NT2/D1 (cell line): ENCODE data around the gene ARHGAP8.

Experiments
- DNase-seq: peaks from one replicate; pipeline ENCODE4 v3.0.0-alpha.2; 2011; ENCODE audit warnings: low read depth, low spot score
- H3K27me3 ChIP-seq: 2 replicates; pipeline ENCODE4 v1.6.0; 2011; ENCODE audit warnings: mild to moderate bottlenecking; ENCODE audit not compliant: insufficient read length, insufficient read depth
- H3K36me3 ChIP-seq: 2 replicates; pipeline ENCODE4 v1.6.1; 2011; ENCODE audit warnings: mild to moderate bottlenecking, low read length, mixed read lengths; ENCODE audit not compliant: insufficient read depth, insufficient read length
- H3K4me1 ChIP-seq: 2 replicates; pipeline ENCODE4 v1.5.1; 2011; ENCODE audit not compliant: insufficient read depth, insufficient read length
- H3K4me3 ChIP-seq: 2 replicates; pipeline ENCODE4 v1.5.1; 2011; ENCODE audit warnings: low read depth; ENCODE audit not compliant: insufficient read length
- H3K9ac ChIP-seq: 2 replicates; pipeline ENCODE4 v1.6.0; 2011; ENCODE audit warnings: low read depth; ENCODE audit not compliant: insufficient read length
- H3K9me3 ChIP-seq: 2 replicates; pipeline ENCODE4 v1.5.1; 2011; ENCODE audit warnings: mild to moderate bottlenecking, low read length; ENCODE audit not compliant: insufficient read depth
- SUZ12 ChIP-seq: IDR thresholded peaks from 2 replicates; pipeline ENCODE4 v1.6.1; 2011; ENCODE audit not compliant: insufficient read length, insufficient read depth; ENCODE audit errors: extremely low read depth
- YY1 ChIP-seq: IDR thresholded peaks from 2 replicates; pipeline ENCODE4 v1.6.1; 2011; ENCODE audit not compliant: insufficient read length, insufficient read depth
- ZNF274 ChIP-seq: IDR thresholded peaks from 2 replicates; pipeline ENCODE4 v1.6.1; 2011; ENCODE audit warnings: mild to moderate bottlenecking, low read depth, low read length

ARHGAP8 gene

GRCh38 chr22:44819966-44820631 lies 67.7 kb downstream of the ARHGAP8 start:
- Histone ChIP-seq H3K9me3 (no peaks in the 10 kb centered on the region), H3K4me3 (no peak overlapping the region), H3K27me3 (no peaks in the 10 kb centered on the region), H3K9ac (peak overlapping the region; percentile 28), H3K4me1 (peaks cover 11% of the 10 kb centered on the region), H3K36me3 (no peaks in the 10 kb centered on the region)
- no peak for TF ChIP-seq YY1
- DNase-seq, result no peak

- Histone ChIP-seq H3K36me3 (no peaks in the 10 kb centered on the region), H3K4me3 (no peak overlapping the region), H3K9ac (no peak overlapping the region), H3K27me3 (no peaks in the 10 kb centered on the region), H3K4me1 (peaks cover 11% of the 10 kb centered on the region), H3K9me3 (no peaks in the 10 kb centered on the region)
- no peak for TF ChIP-seq YY1
- TF ChIP-seq SUZ12, result no peak
- no peak for TF ChIP-seq ZNF274
- no peak for DNase-seq
These were observed 69.5 kb downstream of the ARHGAP8 start for GRCh38 chr22:44821741-44822475.

GRCh38 chr22:44822534-44822933 lies 70.2 kb downstream of the ARHGAP8 start:
- TF ChIP-seq YY1 (no peak), ZNF274 (no peak), SUZ12 (no peak)
- H3K36me3 ChIP-seq, result no peaks in the 10 kb centered on the region
- H3K4me1 ChIP-seq, result peaks cover 11% of the 10 kb centered on the region
- H3K4me3 ChIP-seq, result no peak overlapping the region
- DNase-seq, result no peak
- H3K9me3 ChIP-seq, result no peaks in the 10 kb centered on the region
- no peaks in the 10 kb centered on the region for H3K27me3 ChIP-seq
- no peak overlapping the region for H3K9ac ChIP-seq

GRCh38 chr22:44823396-44823795 lies 71.0 kb downstream of the ARHGAP8 start:
- no peak for TF ChIP-seq SUZ12
- TF ChIP-seq YY1, result no peak
- TF ChIP-seq ZNF274, result no peak
- no peak overlapping the region for H3K9ac ChIP-seq
- H3K27me3 ChIP-seq, result no peaks in the 10 kb centered on the region
- no peaks in the 10 kb centered on the region for H3K9me3 ChIP-seq
- H3K36me3 ChIP-seq, result no peaks in the 10 kb centered on the region
- H3K4me1 ChIP-seq, result peaks cover 11% of the 10 kb centered on the region
- DNase-seq, result no peak
- H3K4me3 ChIP-seq, result no peak overlapping the region

GRCh38 chr22:44823806-44824205 lies 71.4 kb downstream of the ARHGAP8 start:
- Histone ChIP-seq H3K4me3 (no peak overlapping the region), H3K4me1 (peaks cover 11% of the 10 kb centered on the region), H3K27me3 (no peaks in the 10 kb centered on the region), H3K36me3 (no peaks in the 10 kb centered on the region), H3K9me3 (no peaks in the 10 kb centered on the region), H3K9ac (no peak overlapping the region)
- no peak for DNase-seq
- no peak for TF ChIP-seq SUZ12
- no peak for TF ChIP-seq YY1
- no peak for TF ChIP-seq ZNF274

GRCh38 chr22:44824271-44824670 lies 71.9 kb downstream of the ARHGAP8 start:
- Histone ChIP-seq H3K9ac (no peak overlapping the region), H3K4me3 (no peak overlapping the region), H3K4me1 (peaks cover 11% of the 10 kb centered on the region), H3K9me3 (no peaks in the 10 kb centered on the region), H3K27me3 (no peaks in the 10 kb centered on the region), H3K36me3 (no peaks in the 10 kb centered on the region)
- no peak for DNase-seq
- TF ChIP-seq YY1 (no peak), ZNF274 (no peak), SUZ12 (no peak)

GRCh38 chr22:44825310-44826150 lies 73.2 kb downstream of the ARHGAP8 start:
- Histone ChIP-seq H3K27me3 (no peaks in the 10 kb centered on the region), H3K9me3 (no peaks in the 10 kb centered on the region), H3K36me3 (no peaks in the 10 kb centered on the region), H3K4me3 (no peak overlapping the region), H3K4me1 (peaks cover 6% of the 10 kb centered on the region), H3K9ac (no peak overlapping the region)
- no peak for TF ChIP-seq SUZ12
- no peak for TF ChIP-seq ZNF274
- no peak for TF ChIP-seq YY1
- no peak for DNase-seq
